ENCODE data around the gene MYRFL. TPM values are rescaled to one million over a fixed set of nuclear protein-coding genes. Genes with fewer than 3 reads are reported as not detected.

Gene MYRFL
- total RNA-seq, 1 experiment from 2014 or later: 0.16 TPM

DNA sequence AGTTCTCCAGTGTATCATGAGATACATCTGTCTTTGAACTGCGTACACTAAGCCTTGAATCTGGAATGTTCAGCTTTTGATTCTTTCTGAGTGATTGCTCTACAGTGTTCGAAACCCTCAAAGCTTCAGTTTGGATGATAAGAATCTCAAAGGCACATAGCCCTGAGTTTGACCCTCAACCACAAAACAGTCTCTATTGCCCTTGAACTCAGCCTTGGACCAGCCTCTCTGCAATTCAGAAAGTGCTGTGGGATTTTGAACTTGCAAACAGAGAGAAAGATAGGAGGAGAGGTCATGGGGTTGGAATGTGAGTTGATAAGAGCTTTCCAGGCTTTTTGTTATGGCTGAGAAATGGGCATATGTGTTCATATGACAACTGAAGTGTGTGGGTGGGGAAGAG, 100.3 kb downstream of the MYRFL start:
- no peak for DNase-seq
- BruUV-seq (replicated peaks): no TSS peak
- ChIA-PET POLR2A (no interaction called here), CTCF (no interaction called here)
- H3K27me3 Mint-ChIP-seq (ENCODE audit: insufficient read depth, unreplicated experiment): peaks cover 8% of the 10 kb centered on the region
- TF ChIP-seq, protein P1, sequence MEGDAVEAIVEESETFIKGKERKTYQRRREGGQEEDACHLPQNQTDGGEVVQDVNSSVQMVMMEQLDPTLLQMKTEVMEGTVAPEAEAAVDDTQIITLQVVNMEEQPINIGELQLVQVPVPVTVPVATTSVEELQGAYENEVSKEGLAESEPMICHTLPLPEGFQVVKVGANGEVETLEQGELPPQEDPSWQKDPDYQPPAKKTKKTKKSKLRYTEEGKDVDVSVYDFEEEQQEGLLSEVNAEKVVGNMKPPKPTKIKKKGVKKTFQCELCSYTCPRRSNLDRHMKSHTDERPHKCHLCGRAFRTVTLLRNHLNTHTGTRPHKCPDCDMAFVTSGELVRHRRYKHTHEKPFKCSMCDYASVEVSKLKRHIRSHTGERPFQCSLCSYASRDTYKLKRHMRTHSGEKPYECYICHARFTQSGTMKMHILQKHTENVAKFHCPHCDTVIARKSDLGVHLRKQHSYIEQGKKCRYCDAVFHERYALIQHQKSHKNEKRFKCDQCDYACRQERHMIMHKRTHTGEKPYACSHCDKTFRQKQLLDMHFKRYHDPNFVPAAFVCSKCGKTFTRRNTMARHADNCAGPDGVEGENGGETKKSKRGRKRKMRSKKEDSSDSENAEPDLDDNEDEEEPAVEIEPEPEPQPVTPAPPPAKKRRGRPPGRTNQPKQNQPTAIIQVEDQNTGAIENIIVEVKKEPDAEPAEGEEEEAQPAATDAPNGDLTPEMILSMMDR (IDR thresholded peaks at IDR 0.05; ENCODE audit: insufficient read depth in 1 of 2, low read depth in 1 of 2, low read length in 1 of 2, severe bottlenecking in 1 of 2, unreplicated experiment in 1 of 2): no peak
- H3K27ac Mint-ChIP-seq (ENCODE audit: unreplicated experiment): no peak overlapping the region
- H3K36me3 ChIP-seq (ENCODE audit: control insufficient read depth, insufficient read depth, low read length): no peaks in the 10 kb centered on the region
- intact Hi-C loops (cut with micrococcal nuclease; ENCODE audit: unreplicated experiment): no loop called here
- H3K9me3 Mint-ChIP-seq (ENCODE audit: unreplicated experiment): no peaks in the 10 kb centered on the region
- H3K4me1 ChIP-seq: no peaks in the 10 kb centered on the region
- H3K9me3 ChIP-seq: no peaks in the 10 kb centered on the region
- no peaks in the 10 kb centered on the region for H3K27me3 ChIP-seq (replicated peaks; ENCODE audit: control insufficient read depth, insufficient read depth, low read length)
- no peak overlapping the region for H3K4me3 Mint-ChIP-seq (ENCODE audit: unreplicated experiment)
- no peaks in the 10 kb centered on the region for H3K36me3 Mint-ChIP-seq (ENCODE audit: insufficient read depth, unreplicated experiment)
- no peak overlapping the region for H3K4me3 ChIP-seq (ENCODE audit: low read depth, low read length)
- peaks cover 6% of the 10 kb centered on the region for H3K4me1 Mint-ChIP-seq (ENCODE audit: low read depth, unreplicated experiment)

DNA sequence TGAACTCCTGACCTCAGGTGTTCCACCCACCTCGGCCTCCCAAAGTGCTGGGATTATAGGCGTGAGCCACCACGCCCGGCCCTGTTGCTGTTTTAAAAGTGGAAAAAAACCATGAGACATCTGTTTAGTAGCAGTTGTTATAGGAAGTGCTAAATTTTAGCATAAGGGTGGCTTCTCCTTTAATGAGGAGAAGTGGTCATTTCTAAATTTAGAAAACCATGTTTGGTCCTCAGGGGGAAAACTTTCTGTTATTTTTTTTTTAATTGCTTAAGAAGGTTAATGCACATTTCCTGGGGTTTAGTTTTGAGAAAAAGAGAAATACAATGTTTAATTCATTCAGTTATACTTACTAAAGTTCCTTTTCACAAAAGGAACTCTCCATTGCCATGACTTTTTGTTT, 102.1 kb downstream of the MYRFL start:
- H3K27me3 ChIP-seq (replicated peaks; ENCODE audit: control insufficient read depth, insufficient read depth, low read length): no peaks in the 10 kb centered on the region
- no peaks in the 10 kb centered on the region for H3K9me3 ChIP-seq
- H3K9me3 Mint-ChIP-seq (ENCODE audit: unreplicated experiment): no peaks in the 10 kb centered on the region
- intact Hi-C loops (cut with micrococcal nuclease; ENCODE audit: unreplicated experiment): no loop called here
- TF ChIP-seq, protein P1 (IDR thresholded peaks at IDR 0.05; ENCODE audit: insufficient read depth in 1 of 2, low read depth in 1 of 2, low read length in 1 of 2, severe bottlenecking in 1 of 2, unreplicated experiment in 1 of 2): no peak
- no peaks in the 10 kb centered on the region for H3K36me3 ChIP-seq (ENCODE audit: control insufficient read depth, insufficient read depth, low read length)
- no peak overlapping the region for H3K27ac Mint-ChIP-seq (ENCODE audit: unreplicated experiment)
- POLR2A ChIA-PET: no interaction called here
- no TSS peak for BruUV-seq (replicated peaks)
- no peaks in the 10 kb centered on the region for H3K4me1 ChIP-seq
- H3K4me3 Mint-ChIP-seq (ENCODE audit: unreplicated experiment): no peak overlapping the region
- DNase-seq: no peak
- peaks cover 5% of the 10 kb centered on the region for H3K27me3 Mint-ChIP-seq (ENCODE audit: insufficient read depth, unreplicated experiment)
- CTCF ChIA-PET: no interaction called here
- H3K4me3 ChIP-seq (ENCODE audit: low read depth, low read length): no peak overlapping the region
- H3K4me1 Mint-ChIP-seq (ENCODE audit: low read depth, unreplicated experiment): peaks cover 6% of the 10 kb centered on the region
- H3K36me3 Mint-ChIP-seq (ENCODE audit: insufficient read depth, unreplicated experiment): no peaks in the 10 kb centered on the region

DNA sequence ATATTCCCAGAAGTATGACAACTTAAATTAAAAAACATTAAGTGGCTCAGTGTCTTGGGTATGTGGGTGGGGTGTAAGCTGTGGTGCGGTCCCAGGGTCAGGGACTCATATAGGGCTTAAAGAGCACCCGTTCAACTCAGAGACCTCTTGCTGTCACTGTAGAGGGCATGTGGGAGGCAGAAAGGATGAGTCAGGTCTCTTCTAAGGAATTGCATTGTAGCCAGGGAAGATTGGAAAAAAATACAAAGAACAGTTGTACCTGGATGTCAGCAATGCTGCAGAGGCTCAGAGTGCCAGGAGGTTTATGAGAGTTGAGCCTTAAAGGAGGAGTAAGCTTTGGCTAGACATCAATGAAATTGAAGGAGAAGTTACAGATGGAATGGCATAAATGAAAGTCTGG, 104.1 kb downstream of the MYRFL start:
- Histone ChIP-seq H3K27me3 (replicated peaks; ENCODE audit: control insufficient read depth, insufficient read depth, low read length) (no peaks in the 10 kb centered on the region), H3K4me1 (no peaks in the 10 kb centered on the region), H3K9me3 (no peaks in the 10 kb centered on the region), H3K36me3 (ENCODE audit: control insufficient read depth, insufficient read depth, low read length) (no peaks in the 10 kb centered on the region), H3K4me3 (ENCODE audit: low read depth, low read length) (no peak overlapping the region)
- POLR2A ChIA-PET: no interaction called here
- BruUV-seq (replicated peaks): no TSS peak
- Mint-ChIP-seq H3K9me3 (ENCODE audit: unreplicated experiment) (no peaks in the 10 kb centered on the region), H3K36me3 (ENCODE audit: insufficient read depth, unreplicated experiment) (no peaks in the 10 kb centered on the region), H3K27me3 (ENCODE audit: insufficient read depth, unreplicated experiment) (peaks cover 5% of the 10 kb centered on the region), H3K4me3 (ENCODE audit: unreplicated experiment) (no peak overlapping the region), H3K4me1 (ENCODE audit: low read depth, unreplicated experiment) (peaks cover 6% of the 10 kb centered on the region), H3K27ac (ENCODE audit: unreplicated experiment) (no peak overlapping the region)
- DNase-seq: no peak
- TF ChIP-seq, protein P1 (IDR thresholded peaks at IDR 0.05; ENCODE audit: insufficient read depth in 1 of 2, low read depth in 1 of 2, low read length in 1 of 2, severe bottlenecking in 1 of 2, unreplicated experiment in 1 of 2): no peak
- intact Hi-C loops (cut with micrococcal nuclease; ENCODE audit: unreplicated experiment): no loop called here
- CTCF ChIA-PET: no interaction called here

All from Caco-2 (cell line).